Parathyroid adenoma (tissue), 2 donors: Measurements from ENCODE around the gene SOX8.

ENCODE experiments used
- H2AFZ ChIP-seq: fragments of 300-600 bp; sonication (generic); one replicate; pipeline ENCODE4 v1.7.0; 2017; ENCODE audit warnings: antibody characterized with exemption, mild to moderate bottlenecking
- H3K27ac ChIP-seq: fragments of 300-600 bp; sonication (generic); one replicate; pipeline ENCODE4 v1.7.0; 2017
- H3K27me3 ChIP-seq: fragments of 300-600 bp; sonication (generic); one replicate; pipeline ENCODE4 v1.7.0; 2017; ENCODE audit warnings: low read length; ENCODE audit not compliant: control insufficient read depth, insufficient read depth
- H3K36me3 ChIP-seq: fragments of 300-600 bp; sonication (generic); one replicate; pipeline ENCODE4 v1.7.0; 2017; ENCODE audit warnings: low read length; ENCODE audit not compliant: control insufficient read depth, insufficient read depth
- H3K4me1 ChIP-seq: fragments of 300-600 bp; sonication (generic); one replicate; pipeline ENCODE4 v1.7.0; 2017; ENCODE audit warnings: control low read depth
- H3K4me2 ChIP-seq: fragments of 300-600 bp; sonication (generic); one replicate; pipeline ENCODE4 v1.7.0; 2017; ENCODE audit warnings: low read length
- H3K4me3 ChIP-seq: fragments of 300-600 bp; sonication (generic); one replicate; pipeline ENCODE4 v1.7.0; 2017; ENCODE audit warnings: low read depth, low read length
- H3K79me2 ChIP-seq: fragments of 300-600 bp; sonication (generic); one replicate; pipeline ENCODE4 v1.7.0; 2017; ENCODE audit warnings: control low read depth
- H3K9ac ChIP-seq: fragments of 300-600 bp; sonication (generic); one replicate; pipeline ENCODE4 v1.7.0; 2017; ENCODE audit warnings: mild to moderate bottlenecking
- H3K9me3 ChIP-seq: fragments of 300-600 bp; sonication (generic); one replicate; pipeline ENCODE4 v1.7.0; 2017; ENCODE audit warnings: low read length; ENCODE audit not compliant: control insufficient read depth
- CTCF ChIP-seq: fragments of 300-600 bp; sonication (generic); IDR thresholded peaks from one replicate; pipeline ENCODE4 v1.7.0; 2017; ENCODE audit warnings: antibody characterized with exemption, mild to moderate bottlenecking
- donor health status: primary hyperparathyroidism.

Gene SOX8

GRCh38 chr16:939941-940340 lies 41.6 kb upstream of the SOX8 start:
- TF ChIP-seq CTCF: no peak
- H3K9me3 ChIP-seq: no peaks in the 10 kb centered on the region
- H3K27me3 ChIP-seq: no peaks in the 10 kb centered on the region
- no peaks in the 10 kb centered on the region for H3K79me2 ChIP-seq
- no peak overlapping the region for H3K4me3 ChIP-seq
- H3K9ac ChIP-seq: no peak overlapping the region
- no peak overlapping the region for H2AFZ ChIP-seq
- H3K4me1 ChIP-seq: no peaks in the 10 kb centered on the region
- no peak overlapping the region for H3K27ac ChIP-seq
- H3K4me2 ChIP-seq: no peak overlapping the region
- H3K36me3 ChIP-seq: no peaks in the 10 kb centered on the region

GRCh38 chr16:942436-943060 lies 39.0 kb upstream of the SOX8 start:
- Histone ChIP-seq H3K4me1 (no peaks in the 10 kb centered on the region), H3K4me2 (no peak overlapping the region), H3K27ac (no peak overlapping the region), H2AFZ (no peak overlapping the region), H3K27me3 (no peaks in the 10 kb centered on the region), H3K9ac (no peak overlapping the region), H3K79me2 (peaks cover 2% of the 10 kb centered on the region), H3K9me3 (no peaks in the 10 kb centered on the region), H3K4me3 (no peak overlapping the region), H3K36me3 (no peaks in the 10 kb centered on the region)
- TF ChIP-seq CTCF: no peak

DNA sequence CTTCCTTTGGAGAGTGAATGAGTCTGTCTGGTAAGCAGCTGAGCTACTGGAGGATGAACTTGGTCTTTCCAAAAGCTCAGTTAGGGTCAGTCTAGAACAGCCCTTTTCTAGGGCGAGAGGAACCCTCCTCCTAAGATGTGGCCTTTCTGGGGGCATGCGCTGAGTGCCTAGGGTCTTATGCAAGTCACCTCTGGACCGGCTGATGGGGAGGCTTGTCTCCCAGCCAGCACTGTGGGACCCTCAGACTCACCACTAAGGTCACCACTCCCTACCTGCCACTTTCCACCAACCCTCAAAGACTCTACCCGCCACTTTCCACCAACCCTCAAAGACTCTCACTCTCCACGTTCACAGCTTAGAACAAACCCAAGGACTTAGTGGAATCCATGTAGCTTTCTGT lies 37.6 kb upstream of the SOX8 start:
- H2AFZ ChIP-seq: no peak overlapping the region
- no peaks in the 10 kb centered on the region for H3K4me1 ChIP-seq
- no peak overlapping the region for H3K4me2 ChIP-seq
- no peaks in the 10 kb centered on the region for H3K36me3 ChIP-seq
- no peak overlapping the region for H3K4me3 ChIP-seq
- TF ChIP-seq CTCF: no peak
- no peaks in the 10 kb centered on the region for H3K27me3 ChIP-seq
- H3K79me2 ChIP-seq: peaks cover 3% of the 10 kb centered on the region
- no peak overlapping the region for H3K9ac ChIP-seq
- no peak overlapping the region for H3K27ac ChIP-seq
- H3K9me3 ChIP-seq: no peaks in the 10 kb centered on the region

DNA sequence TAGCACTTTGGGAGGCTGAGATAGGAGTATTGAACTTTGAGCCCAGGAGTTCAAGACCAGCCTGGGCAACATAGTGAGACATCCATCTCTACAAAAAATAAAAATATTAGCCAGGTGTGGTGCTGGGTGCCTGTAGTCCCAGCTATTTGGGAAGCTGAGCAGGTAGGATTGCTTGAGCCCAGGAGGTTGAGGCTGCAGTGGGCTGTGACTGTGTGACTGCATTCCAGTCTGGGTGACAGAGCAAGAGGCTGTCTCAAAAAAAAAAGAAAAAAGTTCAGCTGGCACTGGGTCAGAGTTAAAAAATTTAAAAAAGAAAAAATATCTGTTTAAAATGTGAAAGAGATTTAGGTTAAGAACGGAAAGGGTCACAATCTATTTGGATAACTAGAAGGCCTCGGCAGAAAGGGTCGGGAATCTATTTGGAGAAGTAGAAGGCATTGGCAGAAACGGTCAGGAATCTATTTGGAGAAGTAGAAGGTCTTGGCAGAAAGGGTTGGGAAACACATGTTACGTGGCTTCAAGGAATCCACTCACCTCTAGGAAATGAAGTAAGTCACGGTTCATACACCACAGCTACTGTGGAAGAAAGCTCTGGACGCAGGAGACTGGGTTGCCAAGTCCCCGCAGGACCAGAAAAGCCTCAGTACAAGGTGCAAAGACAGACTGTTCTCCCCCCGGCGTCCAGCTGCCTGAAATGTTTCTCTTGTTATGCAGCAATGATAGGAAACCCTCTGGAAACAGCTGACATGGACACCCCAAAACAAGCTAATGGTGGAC lies 36.1 kb upstream of the SOX8 start:
- H3K79me2 ChIP-seq: peaks cover 5% of the 10 kb centered on the region
- H3K27me3 ChIP-seq: no peaks in the 10 kb centered on the region
- no peak overlapping the region for H3K9ac ChIP-seq
- H2AFZ ChIP-seq: no peak overlapping the region
- no peak overlapping the region for H3K4me3 ChIP-seq
- H3K4me1 ChIP-seq: no peaks in the 10 kb centered on the region
- no peak overlapping the region for H3K27ac ChIP-seq
- H3K4me2 ChIP-seq: no peak overlapping the region
- TF ChIP-seq CTCF: no peak
- H3K36me3 ChIP-seq: no peaks in the 10 kb centered on the region
- H3K9me3 ChIP-seq: no peaks in the 10 kb centered on the region

GRCh38 chr16:946048-946395 lies 35.5 kb upstream of the SOX8 start:
- Histone ChIP-seq H3K4me2 (no peak overlapping the region), H3K79me2 (peaks cover 10% of the 10 kb centered on the region), H3K27ac (no peak overlapping the region), H3K4me3 (no peak overlapping the region), H3K4me1 (no peaks in the 10 kb centered on the region), H3K9me3 (no peaks in the 10 kb centered on the region), H3K9ac (no peak overlapping the region), H3K36me3 (no peaks in the 10 kb centered on the region), H2AFZ (no peak overlapping the region), H3K27me3 (no peaks in the 10 kb centered on the region)
- TF ChIP-seq CTCF: no peak
